Neutrophil (primary cell): ENCODE measurements around the gene NAT10.

ENCODE experiments used
- H3K27ac ChIP-seq: fragments of 200-600 bp; sonication (generic); 2 replicates; pipeline ENCODE4 v1.5.1; 2016; ENCODE audit warnings: mild to moderate bottlenecking, moderate library complexity
- H3K27me3 ChIP-seq: fragments of 200-600 bp; sonication (generic); 2 replicates; pipeline ENCODE4 v1.6.0; 2016; ENCODE audit warnings: mild to moderate bottlenecking
- H3K36me3 ChIP-seq: fragments of 200-600 bp; sonication (generic); 2 replicates; pipeline ENCODE4 v1.5.1; 2017
- H3K4me1 ChIP-seq, 2 experiments: fragments of 200-600 bp in 1 of 2; sonication (generic) in 1 of 2; 1 replicate in 1 of 2; 2 replicates in 1 of 2; pipeline versions ENCODE4 v1.5.1 to v1.6.1; 2013 to 2016; ENCODE audit warnings: low read depth in 1 of 2, low read length in 1 of 2, mild to moderate bottlenecking in 1 of 2, moderate library complexity in 1 of 2; ENCODE audit not compliant: control insufficient read depth in 1 of 2, insufficient read depth in 1 of 2
- H3K4me3 ChIP-seq, 2 experiments: fragments of 200-600 bp in 1 of 2; sonication (generic) in 1 of 2; 1 replicate in 1 of 2; 2 replicates in 1 of 2; pipeline ENCODE4 v1.5.1; 2013 to 2016; ENCODE audit warnings: low read depth in 1 of 2, low read length in 1 of 2, mild to moderate bottlenecking in 1 of 2, moderate library complexity in 1 of 2
- H3K9me3 ChIP-seq: fragments of 200-600 bp; sonication (generic); 2 replicates; pipeline ENCODE4 v1.5.1; 2016
- CTCF ChIP-seq: fragments of 200-600 bp; sonication (generic); IDR thresholded peaks from 2 replicates; pipeline ENCODE4 v1.5.1; 2016; ENCODE audit warnings: antibody characterized with exemption

NAT10 gene

GRCh38 chr11:34161812-34162492, 56.5 kb downstream of the NAT10 start:
- TF ChIP-seq CTCF, result no peak
- Histone ChIP-seq H3K4me1 (no peaks in the 10 kb centered on the region), H3K9me3 (no peaks in the 10 kb centered on the region), H3K27me3 (no peaks in the 10 kb centered on the region), H3K4me3 (no peak overlapping the region), H3K27ac (no peak overlapping the region), H3K36me3 (peaks cover 99% of the 10 kb centered on the region)

GRCh38 chr11:34162493-34162820, 57.0 kb downstream of the NAT10 start:
- TF ChIP-seq CTCF, result no peak
- no peak overlapping the region for H3K27ac ChIP-seq
- H3K27me3 ChIP-seq, result no peaks in the 10 kb centered on the region
- no peaks in the 10 kb centered on the region for H3K4me1 ChIP-seq
- H3K36me3 ChIP-seq, result peaks cover 99% of the 10 kb centered on the region
- H3K9me3 ChIP-seq, result no peaks in the 10 kb centered on the region
- H3K4me3 ChIP-seq, result no peak overlapping the region

GRCh38 chr11:34162856-34163255, 57.4 kb downstream of the NAT10 start:
- no peak overlapping the region for H3K27ac ChIP-seq
- no peaks in the 10 kb centered on the region for H3K9me3 ChIP-seq
- TF ChIP-seq CTCF, result no peak
- H3K4me1 ChIP-seq, result no peaks in the 10 kb centered on the region
- H3K27me3 ChIP-seq, result no peaks in the 10 kb centered on the region
- H3K36me3 ChIP-seq, result peaks cover 97% of the 10 kb centered on the region
- H3K4me3 ChIP-seq, result no peak overlapping the region

- no peaks in the 10 kb centered on the region for H3K4me1 ChIP-seq
- H3K36me3 ChIP-seq, result peaks cover 90% of the 10 kb centered on the region
- TF ChIP-seq CTCF, result no peak
Measured at GRCh38 chr11:34165121-34165520, 59.7 kb downstream of the NAT10 start.

GRCh38 chr11:34165786-34166555, 60.5 kb downstream of the NAT10 start:
- H3K36me3 ChIP-seq, result peaks cover 90% of the 10 kb centered on the region
- no peaks in the 10 kb centered on the region for H3K27me3 ChIP-seq
- no peaks in the 10 kb centered on the region for H3K9me3 ChIP-seq
- no peaks in the 10 kb centered on the region for H3K4me1 ChIP-seq
- TF ChIP-seq CTCF, result no peak
- no peak overlapping the region for H3K27ac ChIP-seq
- no peak overlapping the region for H3K4me3 ChIP-seq

More at GRCh38 chr11:34165121-34165520, 59.7 kb downstream of the NAT10 start:
- Histone ChIP-seq H3K27ac (no peak overlapping the region), H3K27me3 (no peaks in the 10 kb centered on the region), H3K9me3 (no peaks in the 10 kb centered on the region), H3K4me3 (no peak overlapping the region)
